Mesenchymal stem cell (in vitro differentiated cells and primary cell): Measurements from ENCODE around the gene ZSWIM5.
"Not testable (repeated sequence)": the region's sequence is repeated elsewhere in the genome, so short reads cannot be mapped to it uniquely, and the experiment has no call there.

Source experiments
- DNase-seq: peaks from one replicate; pipeline ENCODE4 v3.0.0-alpha.2; 2013
- H2AFZ ChIP-seq: one replicate; pipeline ENCODE4 v1.6.1; 2013; ENCODE audit warnings: low read depth, mild to moderate bottlenecking, control low read depth, inconsistent platforms, low read length, moderate library complexity
- H2AK5ac ChIP-seq: 2 replicates; pipeline ENCODE4 v1.6.1; 2013; ENCODE audit warnings: low read length, moderate library complexity, mild to moderate bottlenecking, inconsistent platforms; ENCODE audit not compliant: severe bottlenecking
- H2BK120ac ChIP-seq: one replicate; pipeline ENCODE4 v1.6.1; 2013; ENCODE audit warnings: low read depth, mild to moderate bottlenecking, inconsistent platforms, low read length, moderate library complexity
- H2BK12ac ChIP-seq, 2 experiments: one replicate each; pipeline ENCODE4 v1.6.1; 2013; ENCODE audit warnings: inconsistent platforms in 2 of 2, low read length in 2 of 2, mild to moderate bottlenecking in 2 of 2, moderate library complexity in 2 of 2, control low read depth in 1 of 2
- H2BK15ac ChIP-seq: one replicate; pipeline ENCODE4 v1.6.1; 2013; ENCODE audit warnings: mild to moderate bottlenecking, low read depth, inconsistent platforms; ENCODE audit not compliant: poor library complexity, severe bottlenecking
- H2BK5ac ChIP-seq: 2 replicates; pipeline ENCODE4 v1.6.1; 2013; ENCODE audit warnings: low read depth, mild to moderate bottlenecking, low read length, control low read depth, inconsistent platforms; ENCODE audit not compliant: poor library complexity, severe bottlenecking
- H3K14ac ChIP-seq, 2 experiments: one replicate each; pipeline ENCODE4 v1.6.1; 2013; ENCODE audit warnings: inconsistent platforms in 2 of 2, low read length in 2 of 2, control low read depth in 1 of 2, mild to moderate bottlenecking in 1 of 2, moderate library complexity in 1 of 2
- H3K18ac ChIP-seq, 2 experiments: one replicate each; pipeline ENCODE4 v1.6.1; 2013; ENCODE audit warnings: inconsistent platforms in 2 of 2, low read length in 2 of 2, control low read depth in 1 of 2, low read depth in 1 of 2, mild to moderate bottlenecking in 1 of 2
- H3K23ac ChIP-seq, 2 experiments: one replicate each; pipeline ENCODE4 v1.6.1; 2013; ENCODE audit warnings: inconsistent platforms in 2 of 2, low read length in 2 of 2, mild to moderate bottlenecking in 2 of 2, moderate library complexity in 2 of 2, control low read depth in 1 of 2
- H3K27ac ChIP-seq: 2 replicates; pipeline ENCODE4 v1.5.1; 2013; ENCODE audit warnings: mild to moderate bottlenecking, moderate library complexity, low read length, control low read depth, inconsistent platforms; ENCODE audit not compliant: poor library complexity, severe bottlenecking
- H3K27me3 ChIP-seq, 2 experiments: 2 replicates each; pipeline versions ENCODE4 v1.6.1 to v1.7.0; 2013; ENCODE audit warnings: low read length in 2 of 2, mild to moderate bottlenecking in 2 of 2, moderate library complexity in 2 of 2, control low read depth in 1 of 2, inconsistent platforms in 1 of 2; ENCODE audit not compliant: control insufficient read depth in 1 of 2, insufficient read depth in 1 of 2
- H3K36me3 ChIP-seq, 2 experiments: 2 replicates each; pipeline versions ENCODE4 v1.6.1 to v1.7.0; 2013; ENCODE audit warnings: low read length in 2 of 2, control low read depth in 1 of 2, inconsistent platforms in 1 of 2, low read depth in 1 of 2, mild to moderate bottlenecking in 1 of 2; ENCODE audit not compliant: insufficient read depth in 2 of 2, control insufficient read depth in 1 of 2
- H3K4ac ChIP-seq, 2 experiments: one replicate each; pipeline ENCODE4 v1.6.1; 2013; ENCODE audit warnings: inconsistent platforms in 2 of 2, low read length in 2 of 2, mild to moderate bottlenecking in 2 of 2, moderate library complexity in 2 of 2, control low read depth in 1 of 2, low read depth in 1 of 2
- H3K4me1 ChIP-seq: 2 replicates; pipeline ENCODE4 v1.6.1; 2013; ENCODE audit warnings: low read depth, low read length, control low read depth; ENCODE audit not compliant: control insufficient read depth, insufficient read depth
- H3K4me2 ChIP-seq: 2 replicates; pipeline ENCODE4 v1.6.1; 2013; ENCODE audit warnings: low read length, mild to moderate bottlenecking, inconsistent platforms; ENCODE audit not compliant: poor library complexity, severe bottlenecking
- H3K4me3 ChIP-seq, 2 experiments: 2 replicates each; pipeline versions ENCODE4 v1.5.1 to v1.7.0; 2013; ENCODE audit warnings: low read length in 2 of 2, mild to moderate bottlenecking in 2 of 2, control low read depth in 1 of 2, low read depth in 1 of 2; ENCODE audit not compliant: insufficient read depth in 1 of 2
- H3K79me1 ChIP-seq: replicated peaks from 2 replicates; pipeline ENCODE4 v1.6.1; 2013; ENCODE audit warnings: mild to moderate bottlenecking, control low read depth, low read length, inconsistent platforms; ENCODE audit not compliant: poor library complexity, severe bottlenecking
- H3K9ac ChIP-seq: 2 replicates; pipeline ENCODE4 v1.7.0; 2013; ENCODE audit warnings: mild to moderate bottlenecking, low read length, moderate library complexity
- H3K9me3 ChIP-seq: 2 replicates; pipeline ENCODE4 v1.7.0; 2013; ENCODE audit warnings: mild to moderate bottlenecking, low read length; ENCODE audit not compliant: control insufficient read depth
- H4K8ac ChIP-seq: one replicate; pipeline ENCODE4 v1.6.1; 2013; ENCODE audit warnings: inconsistent platforms, mild to moderate bottlenecking, low read length, moderate library complexity
- H4K91ac ChIP-seq: one replicate; pipeline ENCODE4 v1.6.1; 2013; ENCODE audit warnings: mild to moderate bottlenecking, low read length, inconsistent platforms
- WGBS: methylation state at CpG from one replicate; pipeline ENCODE4 v1.1.7; 2013; ENCODE audit warnings: mixed read lengths; 5-methylcytosine and 5-hydroxymethylcytosine counted together

The ZSWIM5 gene

GRCh38 chr1:45196863-45197262 lies 9.5 kb downstream of the ZSWIM5 start:
- Histone ChIP-seq H3K27me3 (peaks cover 0 to 13% of the 10 kb centered on the region in 2 experiments), H3K4me3 (no peak overlapping the region), H2BK5ac (no peak overlapping the region), H3K23ac (no peak overlapping the region), H2AK5ac (no peak overlapping the region), H3K9me3 (peaks cover 8% of the 10 kb centered on the region), H4K8ac (no peak overlapping the region), H3K4me1 (no peaks in the 10 kb centered on the region), H3K27ac (no peak overlapping the region), H3K79me1 (no peaks in the 10 kb centered on the region), H4K91ac (no peak overlapping the region), H3K36me3 (no peaks in the 10 kb centered on the region), H3K18ac (no peak overlapping the region), H3K14ac (no peak overlapping the region), H3K9ac (no peak overlapping the region), H2BK15ac (no peak overlapping the region), H2BK12ac (no peak overlapping the region), H2BK120ac (no peak overlapping the region), H3K4ac (no peak overlapping the region), H3K4me2 (no peak overlapping the region), H2AFZ (no peak overlapping the region)
- no peak for DNase-seq

- 100% methylated on average over 1 of the region's 4 CpGs for WGBS
- no peak overlapping the region for H3K18ac ChIP-seq
Observed at GRCh38 chr1:45191418-45191783, 15.0 kb downstream of the ZSWIM5 start.

GRCh38 chr1:45187725-45188124 lies 18.7 kb downstream of the ZSWIM5 start:
- H2BK5ac ChIP-seq: no peak overlapping the region
- 89% methylated on average over 1 of the region's 2 CpGs for WGBS
- H3K18ac ChIP-seq: no peak overlapping the region
- no peaks in the 10 kb centered on the region for H3K79me1 ChIP-seq
- H4K91ac ChIP-seq: no peak overlapping the region
- no peak overlapping the region for H3K4me3 ChIP-seq
- H2BK120ac ChIP-seq: no peak overlapping the region
- no peak overlapping the region for H2AK5ac ChIP-seq
- no peak overlapping the region for H3K4ac ChIP-seq
- H3K36me3 ChIP-seq: no peaks in the 10 kb centered on the region
- no peak overlapping the region for H3K14ac ChIP-seq
- no peak overlapping the region for H2AFZ ChIP-seq
- no peaks in the 10 kb centered on the region for H3K27me3 ChIP-seq
- H2BK12ac ChIP-seq: no peak overlapping the region
- no peak overlapping the region for H3K4me2 ChIP-seq
- H3K23ac ChIP-seq: no peak overlapping the region
- DNase-seq: no peak
- no peak overlapping the region for H2BK15ac ChIP-seq
- no peaks in the 10 kb centered on the region for H3K9me3 ChIP-seq
- no peak overlapping the region for H4K8ac ChIP-seq
- H3K4me1 ChIP-seq: no peaks in the 10 kb centered on the region
- no peak overlapping the region for H3K27ac ChIP-seq
- H3K9ac ChIP-seq: no peak overlapping the region

More at GRCh38 chr1:45191418-45191783, 15.0 kb downstream of the ZSWIM5 start:
- H3K4me2 ChIP-seq: no peak overlapping the region
- no peaks in the 10 kb centered on the region for H3K79me1 ChIP-seq
- H3K27me3 ChIP-seq: no peaks in the 10 kb centered on the region
- H3K9me3 ChIP-seq: no peaks in the 10 kb centered on the region
- no peaks in the 10 kb centered on the region for H3K4me1 ChIP-seq
- H3K9ac ChIP-seq: no peak overlapping the region
- no peak for DNase-seq
- no peak overlapping the region for H2BK12ac ChIP-seq
- H2BK120ac ChIP-seq: no peak overlapping the region
- H4K8ac ChIP-seq: no peak overlapping the region
- H2AK5ac ChIP-seq: no peak overlapping the region
- H2BK15ac ChIP-seq: no peak overlapping the region
- no peak overlapping the region for H2AFZ ChIP-seq
- H3K14ac ChIP-seq: no peak overlapping the region
- H3K4ac ChIP-seq: no peak overlapping the region
- no peak overlapping the region for H3K27ac ChIP-seq
- no peak overlapping the region for H4K91ac ChIP-seq
- H3K4me3 ChIP-seq: no peak overlapping the region
- H2BK5ac ChIP-seq: no peak overlapping the region
- H3K23ac ChIP-seq: no peak overlapping the region
- H3K36me3 ChIP-seq: no peaks in the 10 kb centered on the region

GRCh38 chr1:45179918-45180519 lies 26.4 kb downstream of the ZSWIM5 start:
- 94% methylated on average over 18 of the region's 21 CpGs for WGBS
- not testable (repeated sequence) for H4K8ac ChIP-seq, H2BK120ac ChIP-seq, H3K18ac ChIP-seq, H3K79me1 ChIP-seq, H3K4ac ChIP-seq, H2BK5ac ChIP-seq, H3K9ac ChIP-seq, H3K4me3 ChIP-seq, H2AK5ac ChIP-seq, H3K27ac ChIP-seq, H2AFZ ChIP-seq, H4K91ac ChIP-seq, DNase-seq, H3K27me3 ChIP-seq, H3K36me3 ChIP-seq, H3K4me2 ChIP-seq, H3K14ac ChIP-seq, H3K23ac ChIP-seq, H2BK12ac ChIP-seq, H3K9me3 ChIP-seq, H3K4me1 ChIP-seq, H2BK15ac ChIP-seq
